Naive thymus-derived CD4-positive, alpha-beta T cell (primary cell): ENCODE measurements around the gene FNDC3B. TPM values are rescaled to one million over a fixed set of nuclear protein-coding genes. Genes with fewer than 3 reads are reported as not detected.

Experiments used
- ATAC-seq: fragments of 150-1000 bp; cut with Tn5 transposase; 2 replicates; pipeline ENCODE4 v1.10.0; 2021; ENCODE audit warnings: mild to moderate bottlenecking, moderate library complexity
- CTCF ChIA-PET: fragments of 350-600 bp; sonication (Branson Sonifier 250); formaldehyde crosslinking; loops from one replicate; lab custom pipeline; 2021; ENCODE audit warnings: antibody characterized with exemption; lab: Charles Lee
- POLR2A ChIA-PET: fragments of 350-600 bp; sonication (Branson Sonifier 250); formaldehyde crosslinking; loops from one replicate; lab custom pipeline; 2021; ENCODE audit warnings: antibody characterized with exemption, inconsistent platforms; lab: Charles Lee
- DNase-seq, 9 donors: peaks; one replicate each; pipeline versions ENCODE4 v3.0.0 to v3.0.0-alpha.2; 2020 to 2022; ENCODE audit warnings: mixed read lengths in 1 of 9
- H3K27ac ChIP-seq: one replicate; pipeline ENCODE4 v1.7.0; 2013; ENCODE audit warnings: mild to moderate bottlenecking, low read depth, low read length, moderate library complexity
- H3K27me3 ChIP-seq, 2 donors: one replicate each; pipeline ENCODE4 v1.7.0; 2013; ENCODE audit warnings: low read length in 2 of 2, mild to moderate bottlenecking in 2 of 2, moderate library complexity in 2 of 2; ENCODE audit not compliant: control insufficient read depth in 2 of 2, insufficient read depth in 2 of 2
- H3K36me3 ChIP-seq, 3 experiments: 1 replicate in 2 of 3; 2 replicates in 1 of 3; pipeline ENCODE4 v1.7.0; 2013; ENCODE audit warnings: low read length in 3 of 3, mild to moderate bottlenecking in 3 of 3, moderate library complexity in 1 of 3; ENCODE audit not compliant: insufficient read depth in 3 of 3, control insufficient read depth in 2 of 3
- H3K4me1 ChIP-seq, 2 donors: one replicate each; pipeline ENCODE4 v1.7.0; 2013; ENCODE audit warnings: low read length in 2 of 2, mild to moderate bottlenecking in 2 of 2, moderate library complexity in 1 of 2; ENCODE audit not compliant: control insufficient read depth in 2 of 2, insufficient read depth in 2 of 2
- H3K4me3 ChIP-seq: 2 replicates; pipeline ENCODE4 v1.7.0; 2013; ENCODE audit warnings: mild to moderate bottlenecking, low read length
- H3K9me3 ChIP-seq, 3 experiments: 1 replicate in 2 of 3; 2 replicates in 1 of 3; pipeline ENCODE4 v1.7.0; 2013; ENCODE audit warnings: low read length in 3 of 3; ENCODE audit not compliant: control insufficient read depth in 2 of 3
- H3K27ac Mint-ChIP-seq, 9 donors: one replicate each; pipeline ENCODE4 v1.8.0; 2020 to 2022; ENCODE audit warnings: mixed read lengths in 9 of 9, mild to moderate bottlenecking in 8 of 9, moderate library complexity in 5 of 9, inconsistent platforms in 2 of 9
- H3K27me3 Mint-ChIP-seq, 5 donors: one replicate each; pipeline ENCODE4 v1.8.0; 2021 to 2022; ENCODE audit warnings: mixed read lengths in 5 of 5, mild to moderate bottlenecking in 1 of 5
- H3K36me3 Mint-ChIP-seq, 5 donors: one replicate each; pipeline ENCODE4 v1.8.0; 2020 to 2022; ENCODE audit warnings: mixed read lengths in 5 of 5, mild to moderate bottlenecking in 3 of 5, inconsistent platforms in 1 of 5
- H3K4me1 Mint-ChIP-seq, 7 donors: one replicate each; pipeline ENCODE4 v1.8.0; 2020 to 2022; ENCODE audit warnings: mixed read lengths in 7 of 7, mild to moderate bottlenecking in 3 of 7, inconsistent platforms in 1 of 7
- H3K4me3 Mint-ChIP-seq, 10 donors: one replicate each; pipeline ENCODE4 v1.8.0; 2020 to 2022; ENCODE audit warnings: mild to moderate bottlenecking in 10 of 10, mixed read lengths in 10 of 10, moderate library complexity in 6 of 10, inconsistent platforms in 2 of 10
- H3K9me3 Mint-ChIP-seq, 11 donors: one replicate each; pipeline ENCODE4 v1.8.0; 2020 to 2022; ENCODE audit warnings: mixed read lengths in 11 of 11, mild to moderate bottlenecking in 4 of 11, inconsistent platforms in 1 of 11, moderate library complexity in 1 of 11
- intact Hi-C, 2 donors: fragments of 100-400 bp; cut with micrococcal nuclease; formaldehyde crosslinking; loops; one replicate each; pipeline ENCODE4 v1.15.1; 2023
- polyA plus RNA-seq, 2 donors: library from polyadenylated mRNA; unstranded; fragments of 300-500 nt; fragmentation: Illumina TruSeq; gene quantifications; one replicate each; pipeline ENCODE4 v1.2.3, GENCODE V29; 2021
- total RNA-seq, 6 experiments: library from RNA in 5 of 6; stranded (reverse) in 5 of 6; gene quantifications; 1 replicate in 5 of 6; 2 replicates in 1 of 6; pipeline ENCODE4 v1.2.3 and lab custom pipeline; 2021 to 2026

Gene FNDC3B
- total and polyA plus RNA-seq, 7 experiments from 2014 or later: 8.6 to 78.6 (median 25.6) TPM

- Histone ChIP-seq H3K9me3 (no peaks in the 10 kb centered on the region), H3K27me3 (no peaks in the 10 kb centered on the region), H3K36me3 (no peaks in the 10 kb centered on the region), H3K27ac (no peak overlapping the region), H3K4me3 (no peak overlapping the region), H3K4me1 (no peaks in the 10 kb centered on the region)
- ChIA-PET POLR2A (interaction anchor here (0.6 kb wide), 1 partner anchor 107 kb away, joined by 4 read pairs; no protein-coding TSS in a partner anchor), CTCF (no interaction called here)
- Mint-ChIP-seq H3K4me1 (peaks cover 7 to 41% (median 24%) of the 10 kb centered on the region in 7 donors), H3K27ac (peak overlapping the region in 1 of 9 donors; percentile 33), H3K36me3 (peaks cover 6 to 73% (median 42%) of the 10 kb centered on the region in 5 donors), H3K27me3 (no peaks in the 10 kb centered on the region), H3K9me3 (no peaks in the 10 kb centered on the region), H3K4me3 (no peak overlapping the region)
- DNase-seq: no peak
- no peak for ATAC-seq
- intact Hi-C loops: no loop called here
Measured at GRCh38 chr3:172119266-172119969, 80.0 kb downstream of the FNDC3B start.

- H3K27ac ChIP-seq: no peak overlapping the region
- Mint-ChIP-seq H3K27ac (no peak overlapping the region), H3K9me3 (no peaks in the 10 kb centered on the region), H3K4me1 (peaks cover 7 to 47% (median 30%) of the 10 kb centered on the region in 7 donors), H3K4me3 (no peak overlapping the region), H3K36me3 (peaks cover 12 to 76% (median 53%) of the 10 kb centered on the region in 5 donors), H3K27me3 (no peaks in the 10 kb centered on the region)
- intact Hi-C loops: no loop called here
- DNase-seq: no peak
- no peaks in the 10 kb centered on the region for H3K27me3 ChIP-seq
- CTCF ChIA-PET: no interaction called here
- ATAC-seq: no peak
- no peaks in the 10 kb centered on the region for H3K9me3 ChIP-seq
- POLR2A ChIA-PET: no interaction called here
- H3K4me3 ChIP-seq: no peak overlapping the region
- no peaks in the 10 kb centered on the region for H3K36me3 ChIP-seq
- H3K4me1 ChIP-seq: no peaks in the 10 kb centered on the region
Measured at GRCh38 chr3:172120912-172121311, 81.5 kb downstream of the FNDC3B start.

- no peak for DNase-seq
- CTCF ChIA-PET: no interaction called here
- peaks cover 14 to 72% (median 54%) of the 10 kb centered on the region in 5 donors for H3K36me3 Mint-ChIP-seq
- H3K27ac Mint-ChIP-seq: no peak overlapping the region
- Histone ChIP-seq H3K27ac (no peak overlapping the region), H3K4me1 (no peaks in the 10 kb centered on the region), H3K9me3 (no peaks in the 10 kb centered on the region), H3K4me3 (no peak overlapping the region), H3K27me3 (no peaks in the 10 kb centered on the region), H3K36me3 (no peaks in the 10 kb centered on the region)
- intact Hi-C loops: loop anchor here in 1 of 2 donors (2.0 kb wide), 1 partner anchor 13 kb away; no protein-coding TSS in a partner anchor
- no peak overlapping the region for H3K4me3 Mint-ChIP-seq
- no peak for ATAC-seq
- no peaks in the 10 kb centered on the region for H3K27me3 Mint-ChIP-seq
- POLR2A ChIA-PET: no interaction called here
- H3K4me1 Mint-ChIP-seq: peaks cover 13 to 46% (median 30%) of the 10 kb centered on the region in 7 donors
- H3K9me3 Mint-ChIP-seq: no peaks in the 10 kb centered on the region
Measured at GRCh38 chr3:172121981-172122380, 82.6 kb downstream of the FNDC3B start.

- H3K9me3 ChIP-seq: no peaks in the 10 kb centered on the region
- no peaks in the 10 kb centered on the region for H3K9me3 Mint-ChIP-seq
Measured at GRCh38 chr3:172124271-172124670, 84.9 kb downstream of the FNDC3B start.

GRCh38 chr3:172125053-172125452, 85.7 kb downstream of the FNDC3B start:
- Mint-ChIP-seq H3K4me1 (peaks cover 22 to 44% (median 30%) of the 10 kb centered on the region in 7 donors), H3K27me3 (no peaks in the 10 kb centered on the region), H3K4me3 (no peak overlapping the region), H3K36me3 (peaks cover 4 to 60% (median 33%) of the 10 kb centered on the region in 5 donors), H3K9me3 (no peaks in the 10 kb centered on the region), H3K27ac (peak overlapping the region in 1 of 9 donors; percentile 7)
- Histone ChIP-seq H3K27me3 (no peaks in the 10 kb centered on the region), H3K9me3 (no peaks in the 10 kb centered on the region), H3K27ac (no peak overlapping the region), H3K4me3 (no peak overlapping the region), H3K4me1 (no peaks in the 10 kb centered on the region), H3K36me3 (no peaks in the 10 kb centered on the region)
- intact Hi-C loops: no loop called here
- CTCF ChIA-PET: no interaction called here
- DNase-seq: no peak
- no peak for ATAC-seq
- POLR2A ChIA-PET: no interaction called here

More at GRCh38 chr3:172124271-172124670, 84.9 kb downstream of the FNDC3B start:
- H3K36me3 Mint-ChIP-seq: peaks cover 4 to 67% (median 40%) of the 10 kb centered on the region in 5 donors
- Histone ChIP-seq H3K4me3 (no peak overlapping the region), H3K36me3 (no peaks in the 10 kb centered on the region), H3K27ac (no peak overlapping the region), H3K27me3 (no peaks in the 10 kb centered on the region), H3K4me1 (no peaks in the 10 kb centered on the region)
- H3K27me3 Mint-ChIP-seq: no peaks in the 10 kb centered on the region
- H3K27ac Mint-ChIP-seq: peak overlapping the region in 2 of 9 donors; percentile 7 to 12
- ATAC-seq: no peak
- H3K4me3 Mint-ChIP-seq: no peak overlapping the region
- peaks cover 16 to 38% (median 25%) of the 10 kb centered on the region in 7 donors for H3K4me1 Mint-ChIP-seq
- CTCF ChIA-PET: no interaction called here
- no peak for DNase-seq
- intact Hi-C loops: no loop called here
- POLR2A ChIA-PET: no interaction called here

GRCh38 chr3:172125963-172126457, 86.6 kb downstream of the FNDC3B start:
- H3K27me3 Mint-ChIP-seq: no peaks in the 10 kb centered on the region

More at GRCh38 chr3:172125963-172126457, 86.6 kb downstream of the FNDC3B start:
- ChIA-PET CTCF (no interaction called here), POLR2A (no interaction called here)
- DNase-seq (no peak), ATAC-seq (no peak)
- intact Hi-C loops: no loop called here
- Histone ChIP-seq H3K27ac (no peak overlapping the region), H3K4me3 (no peak overlapping the region), H3K36me3 (no peaks in the 10 kb centered on the region), H3K4me1 (no peaks in the 10 kb centered on the region), H3K27me3 (no peaks in the 10 kb centered on the region), H3K9me3 (no peaks in the 10 kb centered on the region)
- Mint-ChIP-seq H3K4me3 (no peak overlapping the region), H3K36me3 (peaks cover 4 to 59% (median 32%) of the 10 kb centered on the region in 5 donors), H3K9me3 (peaks cover 0 to 4% (median 0%) of the 10 kb centered on the region in 11 donors), H3K27ac (no peak overlapping the region), H3K4me1 (peaks cover 27 to 45% (median 37%) of the 10 kb centered on the region in 7 donors)
